Measurements from ENCODE around the gene MINDY1. TPM values are rescaled to one million over a fixed set of nuclear protein-coding genes. Genes with fewer than 3 reads are reported as not detected.

MINDY1 gene
- total and polyA plus RNA-seq, 10 of the 15 experiments (the other 5 are each of a cell fraction or from before 2014, with no cell fraction given) = 0.48 to 8.8 (median 5.0) TPM

- RAD21 ChIA-PET (ENCODE audit: unreplicated experiment) = no interaction called here
- WGBS (ENCODE audit: insufficient coverage, insufficient replicate concordance, low lambda C conversion rate, missing lambda C conversion rate) = 51% methylated on average over 3 of the region's 3 CpGs
- H2AFZ ChIP-seq (ENCODE audit: control insufficient read depth, low read depth, low read length) = no peak overlapping the region
- POLR2A ChIA-PET = interaction anchor here (0.6 kb wide), 1 partner anchor 1051 kb away, joined by 3 read pairs; no protein-coding TSS in a partner anchor
- peaks cover 7% of the 10 kb centered on the region for H3K4me1 ChIP-seq (ENCODE audit: control insufficient read depth, insufficient read depth, low read length)
- peaks cover 5% of the 10 kb centered on the region for H3K79me2 ChIP-seq (ENCODE audit: control insufficient read depth, insufficient read depth, low read length)
- in situ Hi-C loops (cut with MboI) (no loop called here), intact Hi-C loops (cut with micrococcal nuclease; ENCODE audit: unreplicated experiment) (no loop called here)
- no peak overlapping the region for H3K9ac ChIP-seq (ENCODE audit: control insufficient read depth, insufficient read depth, low read length)
- H3K9me3 ChIP-seq (replicated peaks; ENCODE audit: control insufficient read depth, insufficient read depth, low read length) = no peaks in the 10 kb centered on the region
- H4K20me1 ChIP-seq (ENCODE audit: control insufficient read depth, insufficient read depth) = no peaks in the 10 kb centered on the region
- SMC1A ChIA-PET (ENCODE audit: uncharacterized antibody, unreplicated experiment) = interaction anchor here (1.3 to 1.6 kb wide), 2 partner anchors 28 to 80 kb away, joined by 3 read pairs; no protein-coding TSS in a partner anchor
- FAIRE-seq = no peak
- no peak overlapping the region for H3K27ac ChIP-seq (ENCODE audit: control insufficient read depth, insufficient read depth)
- CTCF ChIA-PET = interaction anchor here (0.6 to 16.2 kb wide), 4 partner anchors 8 to 26 kb away, joined by 3 to 252 read pairs (median 5); partner anchors contain the start of genes ANXA9 and CERS2
- DNase-seq (ENCODE audit: low read depth, low spot score) = no peak
- H3K4me2 ChIP-seq (ENCODE audit: control insufficient read depth, insufficient read depth) = no peak overlapping the region
- BruUV-seq (replicated peaks) = no TSS peak
- ATAC-seq = no peak
- H3K4me3 ChIP-seq = no peak overlapping the region
- no peaks in the 10 kb centered on the region; a peak in 1 of 4 replicates for H3K36me3 ChIP-seq (ENCODE audit: control insufficient read depth in 2 of 2, insufficient read depth in 2 of 2, low read length in 1 of 2)
- H3K27me3 ChIP-seq (replicated peaks in 1 of 2; ENCODE audit: control insufficient read depth in 2 of 2, insufficient read depth in 2 of 2, low read length in 1 of 2) = no peaks in the 10 kb centered on the region
- TF ChIP-seq ZBED1 (IDR thresholded peaks at IDR 0.05; ENCODE audit: borderline replicate concordance) = no peak
- TF ChIP-seq ZNF384 (IDR thresholded peaks at IDR 0.05; ENCODE audit: borderline replicate concordance, low read depth, low read length) = no peak
- TF ChIP-seq NBN (IDR thresholded peaks at IDR 0.05) = no peak
- TF ChIP-seq POLR2A (IDR thresholded peaks at IDR 0.05; ENCODE audit: low read depth, low read length) = no peak
- TF ChIP-seq JUNB (IDR thresholded peaks at IDR 0.05) = no peak
- TF ChIP-seq EP300 (IDR thresholded peaks at IDR 0.05; ENCODE audit: borderline replicate concordance in 1 of 2, control insufficient read depth in 1 of 2, low read depth in 2 of 2, low read length in 2 of 2) = no peak
- no peak for TF ChIP-seq BCL11A (IDR thresholded peaks at IDR 0.05; ENCODE audit: low read depth, low read length)
- no peak for TF ChIP-seq GABPA (IDR thresholded peaks at IDR 0.05; ENCODE audit: low read depth)
- no peak for TF ChIP-seq CBX5 (IDR thresholded peaks at IDR 0.05; ENCODE audit: low read depth)
- no peak for TF ChIP-seq CEBPB (IDR thresholded peaks at IDR 0.05; ENCODE audit: borderline replicate concordance in 1 of 2, low read depth in 2 of 2, low read length in 2 of 2)
- no peak for TF ChIP-seq ZNF622 (IDR thresholded peaks at IDR 0.05)
- no peak for TF ChIP-seq ZBTB11 (CRISPR knock-in tag; IDR thresholded peaks at IDR 0.05)
- TF ChIP-seq SMARCA5 (IDR thresholded peaks at IDR 0.05) = no peak
- TF ChIP-seq RAD51 (IDR thresholded peaks at IDR 0.05) = no peak
- TF ChIP-seq HSF1 (IDR thresholded peaks at IDR 0.05; ENCODE audit: low read depth, low read length) = no peak
- no peak for TF ChIP-seq SKIL (IDR thresholded peaks at IDR 0.05; ENCODE audit: low read depth, poor library complexity, severe bottlenecking)
- no peak for TF ChIP-seq TCF3 (IDR thresholded peaks at IDR 0.05; ENCODE audit: borderline replicate concordance, insufficient read depth, low read depth, low read length)
- no peak for TF ChIP-seq NR2C2 (IDR thresholded peaks at IDR 0.05; ENCODE audit: borderline replicate concordance, control insufficient read depth, insufficient read length, low read depth)
- TF ChIP-seq HDGF (IDR thresholded peaks at IDR 0.05) = no peak
Observed at GRCh38 chr1:151002051-151002450, 4.7 kb downstream of the MINDY1 start.
